Karpas-422 (cell line): ENCODE data around the gene WIPF3. TPM values are rescaled to one million over a fixed set of nuclear protein-coding genes. Genes with fewer than 3 reads are reported as not detected.

ENCODE experiments used
- DNase-seq: peaks from one replicate; pipeline ENCODE4 v3.0.0-alpha.2; 2015
- H2AFZ ChIP-seq: fragments of 200-600 bp; sonication (generic); 2 replicates; pipeline ENCODE4 v1.6.1; 2014; ENCODE audit warnings: antibody characterized with exemption, low read length, mixed read lengths
- H3K27ac ChIP-seq: fragments of 200-600 bp; sonication (generic); 2 replicates; pipeline ENCODE4 v1.5.1; 2014; ENCODE audit warnings: mild to moderate bottlenecking, low read length, moderate library complexity
- H3K27me3 ChIP-seq: fragments of 200-600 bp; sonication (generic); 2 replicates; pipeline ENCODE4 v1.6.1; 2014; ENCODE audit warnings: low read length, mixed read lengths
- H3K36me3 ChIP-seq: fragments of 200-600 bp; sonication (generic); 2 replicates; pipeline ENCODE4 v1.6.1; 2014; ENCODE audit warnings: low read length, mixed read lengths; ENCODE audit not compliant: insufficient read depth
- H3K4me1 ChIP-seq: fragments of 200-600 bp; sonication (generic); 2 replicates; pipeline ENCODE4 v1.6.1; 2014; ENCODE audit warnings: mild to moderate bottlenecking, low read length, mixed read lengths
- H3K4me2 ChIP-seq: fragments of 200-600 bp; sonication (generic); 2 replicates; pipeline ENCODE4 v1.6.1; 2014; ENCODE audit warnings: low read length, low read depth, mild to moderate bottlenecking; ENCODE audit not compliant: poor library complexity, severe bottlenecking
- H3K4me3 ChIP-seq: fragments of 200-600 bp; sonication (generic); 2 replicates; pipeline ENCODE4 v1.5.1; 2014; ENCODE audit warnings: mild to moderate bottlenecking, antibody characterized with exemption, low read length, mixed read lengths
- H3K79me2 ChIP-seq: fragments of 200-600 bp; sonication (generic); 2 replicates; pipeline ENCODE4 v1.6.1; 2014; ENCODE audit warnings: mild to moderate bottlenecking, low read length, mixed read lengths
- H3K9ac ChIP-seq: fragments of 200-600 bp; sonication (generic); 2 replicates; pipeline ENCODE4 v1.6.0; 2014; ENCODE audit warnings: low read length
- H3K9me2 ChIP-seq: fragments of 200-600 bp; sonication (generic), shearing (Covaris generic); replicated peaks from 2 replicates; pipeline ENCODE4 v1.6.0; 2014; ENCODE audit warnings: mild to moderate bottlenecking, low read length, moderate library complexity; ENCODE audit not compliant: insufficient read depth
- H3K9me3 ChIP-seq: fragments of 300-700, 200-600 bp; sonication (generic); 2 replicates; pipeline ENCODE4 v1.6.1; 2014; ENCODE audit warnings: low read length, mixed read lengths
- H4K20me1 ChIP-seq: fragments of 200-600 bp; sonication (generic); 2 replicates; pipeline ENCODE4 v1.6.1; 2014; ENCODE audit warnings: mild to moderate bottlenecking, antibody characterized with exemption, low read length, low read depth; ENCODE audit not compliant: insufficient read depth
- total RNA-seq: library from RNA; depleted of rRNA; stranded (reverse); fragments of >200 nt; shearing (Covaris generic); gene quantifications from 2 replicates; pipeline ENCODE4 v1.2.3, GENCODE V29; 2014; ENCODE audit warnings: low replicate concordance

Gene WIPF3
- total RNA-seq, 1 experiment from 2014 or later = not detected

GRCh38 chr7:29847496-29847895, 41.2 kb downstream of the WIPF3 start:
- Histone ChIP-seq H3K36me3 (no peaks in the 10 kb centered on the region), H3K4me3 (no peak overlapping the region), H3K27me3 (0 out of 2 replicates have a peak, but pooled peaks cover 3% of the 10 kb centered on the region), H3K9ac (no peak overlapping the region), H3K27ac (no peak overlapping the region), H3K4me2 (no peak overlapping the region), H2AFZ (no peak overlapping the region), H3K9me2 (no peaks in the 10 kb centered on the region), H3K4me1 (no peaks in the 10 kb centered on the region), H3K79me2 (no peaks in the 10 kb centered on the region), H4K20me1 (no peaks in the 10 kb centered on the region), H3K9me3 (no peaks in the 10 kb centered on the region)
- no peak for DNase-seq

GRCh38 chr7:29847916-29848315, 41.6 kb downstream of the WIPF3 start:
- no peak overlapping the region for H3K9ac ChIP-seq

DNA sequence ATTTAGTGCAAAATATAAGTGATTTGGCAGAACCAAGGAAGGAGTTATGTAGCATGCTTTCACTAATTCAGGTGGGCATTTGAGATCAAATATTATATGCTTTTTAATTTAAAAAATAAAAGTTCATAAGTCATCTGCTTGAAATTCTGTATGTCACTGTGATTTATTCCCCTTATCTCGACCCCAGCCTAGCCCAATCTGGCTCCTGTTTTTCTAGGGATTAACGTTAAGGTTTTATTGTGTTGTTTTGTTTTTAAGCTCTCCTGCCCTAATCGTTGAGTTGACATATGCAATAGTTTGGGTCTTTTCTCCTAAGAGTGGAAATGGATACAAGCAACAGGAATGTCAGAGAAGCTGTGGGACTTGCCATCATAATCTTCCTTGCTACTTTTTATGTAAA, 42.6 kb downstream of the WIPF3 start:
- no peaks in the 10 kb centered on the region for H3K9me2 ChIP-seq
- H3K79me2 ChIP-seq = no peaks in the 10 kb centered on the region
- H3K27me3 ChIP-seq = 0 out of 2 replicates have a peak, but pooled peaks cover 3% of the 10 kb centered on the region

More at GRCh38 chr7:29847916-29848315, 41.6 kb downstream of the WIPF3 start:
- H2AFZ ChIP-seq = no peak overlapping the region
- no peak overlapping the region for H3K4me2 ChIP-seq
- 0 out of 2 replicates have a peak, but pooled peaks cover 3% of the 10 kb centered on the region for H3K27me3 ChIP-seq
- DNase-seq = no peak
- no peaks in the 10 kb centered on the region for H3K79me2 ChIP-seq
- H4K20me1 ChIP-seq = no peaks in the 10 kb centered on the region
- H3K27ac ChIP-seq = no peak overlapping the region
- no peaks in the 10 kb centered on the region for H3K36me3 ChIP-seq
- no peaks in the 10 kb centered on the region for H3K4me1 ChIP-seq
- no peaks in the 10 kb centered on the region for H3K9me3 ChIP-seq
- H3K9me2 ChIP-seq = no peaks in the 10 kb centered on the region
- no peak overlapping the region for H3K4me3 ChIP-seq

GRCh38 chr7:29851487-29851886, 45.2 kb downstream of the WIPF3 start:
- no peaks in the 10 kb centered on the region for H3K9me2 ChIP-seq
- no peaks in the 10 kb centered on the region for H3K9me3 ChIP-seq
- no peak overlapping the region for H3K4me2 ChIP-seq
- H3K4me1 ChIP-seq = no peaks in the 10 kb centered on the region
- no peak overlapping the region for H3K4me3 ChIP-seq
- 0 out of 2 replicates have a peak, but pooled peaks cover 3% of the 10 kb centered on the region for H3K27me3 ChIP-seq
- H2AFZ ChIP-seq = no peak overlapping the region
- DNase-seq = no peak
- H3K36me3 ChIP-seq = no peaks in the 10 kb centered on the region
- H3K9ac ChIP-seq = no peak overlapping the region
- no peaks in the 10 kb centered on the region for H4K20me1 ChIP-seq
- H3K79me2 ChIP-seq = no peaks in the 10 kb centered on the region
- H3K27ac ChIP-seq = no peak overlapping the region

More for the DNA sequence above, 42.6 kb downstream of the WIPF3 start:
- Histone ChIP-seq H3K4me1 (no peaks in the 10 kb centered on the region), H3K9ac (no peak overlapping the region), H4K20me1 (no peaks in the 10 kb centered on the region), H3K9me3 (no peaks in the 10 kb centered on the region), H3K4me2 (no peak overlapping the region), H3K4me3 (no peak overlapping the region), H3K27ac (no peak overlapping the region), H3K36me3 (no peaks in the 10 kb centered on the region), H2AFZ (no peak overlapping the region)
- DNase-seq = no peak

- Histone ChIP-seq H3K9ac (no peak overlapping the region), H4K20me1 (no peaks in the 10 kb centered on the region), H3K36me3 (no peaks in the 10 kb centered on the region), H3K27ac (no peak overlapping the region), H3K4me2 (no peak overlapping the region), H2AFZ (no peak overlapping the region), H3K27me3 (0 out of 2 replicates have a peak, but pooled peaks cover 3% of the 10 kb centered on the region), H3K9me2 (no peaks in the 10 kb centered on the region), H3K4me3 (no peak overlapping the region), H3K4me1 (no peaks in the 10 kb centered on the region), H3K79me2 (no peaks in the 10 kb centered on the region), H3K9me3 (no peaks in the 10 kb centered on the region)
- no peak for DNase-seq
Observed at GRCh38 chr7:29852457-29852856, 46.1 kb downstream of the WIPF3 start.

DNA sequence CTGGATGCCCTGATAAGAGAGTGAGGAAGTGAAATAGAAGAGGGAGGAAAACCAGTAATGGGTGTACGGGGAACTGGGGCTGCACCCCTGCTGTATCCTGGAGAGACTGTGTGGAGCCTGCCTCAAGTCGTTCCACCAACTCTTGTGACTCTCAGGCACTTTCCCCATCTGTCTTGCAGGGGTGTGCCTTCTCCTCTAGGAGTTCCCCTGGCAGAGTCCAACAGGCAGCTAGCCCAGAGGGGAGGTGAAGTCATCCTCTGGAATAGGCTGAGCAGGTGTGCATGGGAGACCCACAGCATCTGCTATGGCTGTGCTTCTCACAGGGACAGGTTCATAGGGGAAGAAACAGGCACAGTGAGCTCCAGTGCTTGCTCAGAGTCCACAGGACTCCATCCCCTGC, 46.8 kb downstream of the WIPF3 start:
- Histone ChIP-seq H3K9ac (no peak overlapping the region), H3K9me2 (no peaks in the 10 kb centered on the region), H3K4me2 (no peak overlapping the region), H3K27me3 (0 out of 2 replicates have a peak, but pooled peaks cover 3% of the 10 kb centered on the region), H4K20me1 (no peaks in the 10 kb centered on the region), H3K4me1 (peaks cover 4% of the 10 kb centered on the region), H2AFZ (no peak overlapping the region), H3K27ac (no peak overlapping the region), H3K36me3 (no peaks in the 10 kb centered on the region), H3K79me2 (no peaks in the 10 kb centered on the region), H3K9me3 (no peaks in the 10 kb centered on the region), H3K4me3 (no peak overlapping the region)
- DNase-seq = no peak

GRCh38 chr7:29853789-29854188, 47.5 kb downstream of the WIPF3 start:
- Histone ChIP-seq H3K79me2 (no peaks in the 10 kb centered on the region), H3K9me3 (no peaks in the 10 kb centered on the region), H3K27ac (no peak overlapping the region), H3K9ac (no peak overlapping the region), H2AFZ (no peak overlapping the region), H3K27me3 (0 out of 2 replicates have a peak, but pooled peaks cover 3% of the 10 kb centered on the region), H3K4me3 (no peak overlapping the region), H3K4me2 (no peak overlapping the region), H3K9me2 (no peaks in the 10 kb centered on the region), H4K20me1 (no peaks in the 10 kb centered on the region), H3K36me3 (no peaks in the 10 kb centered on the region), H3K4me1 (peaks cover 11% of the 10 kb centered on the region)
- no peak for DNase-seq

GRCh38 chr7:29854257-29854938, 48.1 kb downstream of the WIPF3 start:
- Histone ChIP-seq H3K9me2 (no peaks in the 10 kb centered on the region), H3K9ac (no peak overlapping the region), H3K27me3 (no peaks in the 10 kb centered on the region), H3K36me3 (no peaks in the 10 kb centered on the region), H4K20me1 (no peaks in the 10 kb centered on the region), H3K27ac (no peak overlapping the region), H3K4me3 (no peak overlapping the region), H3K4me1 (peaks cover 17% of the 10 kb centered on the region), H3K9me3 (no peaks in the 10 kb centered on the region), H3K4me2 (no peak overlapping the region), H2AFZ (no peak overlapping the region), H3K79me2 (no peaks in the 10 kb centered on the region)
- DNase-seq = no peak
